Measurements from ENCODE around the gene MYADML2.
A peak's percentile ranks its signal among the peaks of the same experiment; 100 is the strongest.

MYADML2 gene

GRCh38 chr17:81967244-81967532 is 20.2 kb upstream of the MYADML2 start:
- peaks cover 17% of the 10 kb centered on the region for H3K4me1 ChIP-seq (ENCODE audit: insufficient read depth, insufficient read length)
- peaks cover 30% of the 10 kb centered on the region for H3K27me3 ChIP-seq (ENCODE audit: insufficient read depth, insufficient read length)
- TF ChIP-seq ZNF274 (IDR thresholded peaks at IDR 0.05; ENCODE audit: low read depth, low read length): no peak
- TF ChIP-seq YY1 (IDR thresholded peaks at IDR 0.05; ENCODE audit: insufficient read depth, insufficient read length): no peak
- no peak for TF ChIP-seq SUZ12 (IDR thresholded peaks at IDR 0.05; ENCODE audit: extremely low read depth, insufficient read depth, insufficient read length)
- H3K9ac ChIP-seq (ENCODE audit: insufficient read length, low read depth): peak overlapping the region; percentile 64
- no peaks in the 10 kb centered on the region for H3K36me3 ChIP-seq (ENCODE audit: insufficient read depth, insufficient read length, low read length)
- H3K4me3 ChIP-seq (ENCODE audit: insufficient read length, low read depth): no peak overlapping the region
- DNase-seq (ENCODE audit: low read depth, low spot score): no peak
- H3K9me3 ChIP-seq (ENCODE audit: insufficient read depth, low read length): 0 out of 2 replicates have a peak, but pooled peaks cover 2% of the 10 kb centered on the region

DNA sequence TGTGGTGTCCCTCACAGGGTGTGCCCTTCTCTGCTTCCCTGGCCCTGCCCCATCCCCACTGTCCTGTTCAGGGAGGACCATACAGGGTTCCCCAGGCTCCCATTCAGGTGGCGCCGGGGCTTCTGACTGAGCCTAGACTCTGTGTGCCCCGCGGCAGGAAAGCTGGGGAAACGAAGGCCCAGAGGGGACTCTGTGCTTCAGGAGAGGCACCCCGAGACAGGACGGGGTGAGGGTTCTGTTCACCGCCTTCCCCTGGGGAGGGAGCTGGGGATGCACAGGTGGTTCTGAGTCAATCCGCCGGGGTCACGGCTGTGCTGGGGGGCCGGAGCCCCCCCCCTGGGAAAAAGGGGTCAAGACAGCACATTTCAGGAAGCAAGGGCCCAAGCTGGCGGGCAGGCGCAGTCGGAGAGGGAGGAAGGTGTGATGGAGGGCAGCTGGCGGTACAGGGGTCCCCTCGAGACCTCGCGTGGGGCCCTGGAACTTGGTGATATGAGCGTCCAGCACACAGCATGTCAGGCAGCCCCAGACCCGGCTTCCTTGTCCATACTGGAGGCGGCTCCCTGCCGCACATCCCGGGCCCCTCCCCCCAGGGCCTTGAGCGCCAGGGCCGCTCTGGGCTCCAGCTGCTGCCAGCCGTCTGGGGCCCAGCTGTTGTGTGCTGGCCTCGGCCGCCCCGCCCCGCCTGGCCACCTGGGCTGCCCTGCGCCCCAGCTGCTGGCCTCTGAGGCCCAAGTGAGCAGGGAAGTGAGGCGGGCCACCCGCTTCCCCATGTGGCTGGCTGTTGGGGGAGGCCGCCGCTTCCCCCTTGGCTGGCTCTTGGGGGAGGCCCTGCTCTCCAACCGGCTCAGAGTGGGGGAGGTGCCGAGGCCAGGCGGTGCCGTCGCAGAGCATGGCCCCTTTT is 19.6 kb upstream of the MYADML2 start:
- no peak overlapping the region for H3K4me3 ChIP-seq (ENCODE audit: insufficient read length, low read depth)
- H3K4me1 ChIP-seq (ENCODE audit: insufficient read depth, insufficient read length): peaks cover 21% of the 10 kb centered on the region
- no peaks in the 10 kb centered on the region for H3K9me3 ChIP-seq (ENCODE audit: insufficient read depth, low read length)
- H3K36me3 ChIP-seq (ENCODE audit: insufficient read depth, insufficient read length, low read length): no peaks in the 10 kb centered on the region
- H3K9ac ChIP-seq (ENCODE audit: insufficient read length, low read depth): peak overlapping the region; percentile 64
- TF ChIP-seq SUZ12 (IDR thresholded peaks at IDR 0.05; ENCODE audit: extremely low read depth, insufficient read depth, insufficient read length): no peak
- TF ChIP-seq YY1 (IDR thresholded peaks at IDR 0.05; ENCODE audit: insufficient read depth, insufficient read length): no peak
- no peak for TF ChIP-seq ZNF274 (IDR thresholded peaks at IDR 0.05; ENCODE audit: low read depth, low read length)
- no peak for DNase-seq (ENCODE audit: low read depth, low spot score)
- H3K27me3 ChIP-seq (ENCODE audit: insufficient read depth, insufficient read length): peaks cover 36% of the 10 kb centered on the region

DNA sequence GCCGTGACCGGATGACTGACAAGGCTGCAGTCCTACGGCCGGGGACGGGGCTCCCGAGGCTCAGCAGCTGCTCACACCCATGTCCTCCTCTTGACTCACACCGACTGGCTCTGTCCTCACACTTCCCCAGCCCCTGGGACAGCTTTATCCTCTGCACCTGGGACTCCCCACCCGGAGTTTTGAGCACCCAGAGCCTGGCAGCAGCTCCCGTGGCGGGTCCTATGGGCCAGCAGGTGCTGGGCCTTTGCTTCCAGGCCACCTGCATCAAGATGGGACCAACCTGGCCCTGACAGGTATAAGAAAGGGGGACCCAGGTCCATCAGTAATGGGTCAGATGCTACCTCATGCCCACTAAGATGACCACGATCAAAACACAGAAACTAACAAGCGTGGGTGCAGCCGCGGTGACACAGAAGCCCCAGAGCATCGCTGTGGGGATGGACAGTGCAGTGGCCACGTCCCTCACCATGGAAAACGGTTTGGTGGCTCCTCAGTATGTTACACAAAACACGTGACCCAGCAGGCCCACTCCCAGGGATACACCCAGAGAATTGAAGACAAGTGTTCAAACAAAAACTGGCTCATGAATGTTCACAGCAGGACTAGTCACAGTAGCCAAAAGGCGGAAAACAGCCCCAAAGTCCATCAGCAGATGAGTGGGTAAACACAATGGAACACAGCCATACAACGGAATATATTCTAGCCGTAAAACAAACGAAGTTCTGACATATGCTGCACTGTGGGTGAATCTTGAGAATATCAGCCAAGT is 17.2 kb upstream of the MYADML2 start:
- no peak for DNase-seq (ENCODE audit: low read depth, low spot score)
- Histone ChIP-seq H3K27me3 (ENCODE audit: insufficient read depth, insufficient read length) (peaks cover 48% of the 10 kb centered on the region), H3K9me3 (ENCODE audit: insufficient read depth, low read length) (no peaks in the 10 kb centered on the region; the same call in 1 of the 2 replicates), H3K36me3 (ENCODE audit: insufficient read depth, insufficient read length, low read length) (no peaks in the 10 kb centered on the region), H3K4me1 (ENCODE audit: insufficient read depth, insufficient read length) (peaks cover 22% of the 10 kb centered on the region), H3K4me3 (ENCODE audit: insufficient read length, low read depth) (no peak overlapping the region), H3K9ac (ENCODE audit: insufficient read length, low read depth) (no peak overlapping the region)
- TF ChIP-seq YY1 (IDR thresholded peaks at IDR 0.05; ENCODE audit: insufficient read depth, insufficient read length) (no peak), ZNF274 (IDR thresholded peaks at IDR 0.05; ENCODE audit: low read depth, low read length) (no peak), SUZ12 (IDR thresholded peaks at IDR 0.05; ENCODE audit: extremely low read depth, insufficient read depth, insufficient read length) (no peak)

DNA sequence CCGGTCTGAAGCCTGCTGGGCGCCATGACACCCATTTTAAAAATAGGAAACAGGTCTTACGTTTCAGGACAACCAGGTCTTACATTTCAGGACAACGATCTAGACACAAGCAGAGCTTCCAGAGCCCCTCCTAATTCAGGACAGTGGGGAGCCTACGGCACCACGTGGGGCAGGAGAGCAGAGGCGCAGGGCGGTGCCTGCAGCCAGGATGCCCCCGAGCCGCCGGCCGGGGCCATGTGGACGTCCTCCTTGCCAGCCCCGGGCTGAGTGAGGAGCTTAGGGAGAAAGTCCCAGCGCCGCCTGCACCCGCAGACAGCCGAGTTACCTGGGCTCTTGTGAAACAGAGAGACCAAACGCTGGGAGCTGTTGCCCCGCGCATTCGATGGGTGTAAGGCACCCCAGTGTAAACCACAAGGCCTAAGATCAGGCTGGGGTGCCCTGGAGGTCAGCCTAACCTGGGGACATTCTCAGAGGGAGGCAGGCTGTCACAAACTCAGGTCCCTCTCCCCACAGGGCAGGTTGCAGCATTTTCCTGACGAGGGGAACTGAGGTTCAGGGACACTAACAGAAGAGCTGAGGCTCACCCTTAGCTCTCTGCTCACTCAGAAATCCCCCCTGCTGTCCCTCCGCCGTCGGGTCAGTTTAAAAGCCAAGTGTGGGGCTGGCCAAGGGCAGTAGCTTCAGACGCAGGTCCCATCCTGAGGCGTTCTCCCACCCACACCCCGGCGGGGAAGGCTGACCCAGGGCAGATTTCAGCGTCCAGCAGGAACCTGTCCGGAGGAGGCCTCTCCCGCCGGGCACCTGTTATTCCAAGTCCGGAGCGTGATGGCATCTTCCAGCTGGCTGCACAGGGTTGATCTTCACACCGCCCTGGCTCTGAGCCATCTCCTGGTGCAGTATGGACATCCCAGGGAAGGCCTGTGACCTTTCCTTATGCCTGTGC is 15.7 kb upstream of the MYADML2 start:
- Histone ChIP-seq H3K4me3 (ENCODE audit: insufficient read length, low read depth) (no peak overlapping the region), H3K27me3 (ENCODE audit: insufficient read depth, insufficient read length) (peaks cover 63% of the 10 kb centered on the region), H3K36me3 (ENCODE audit: insufficient read depth, insufficient read length, low read length) (peaks cover 14% of the 10 kb centered on the region), H3K9ac (ENCODE audit: insufficient read length, low read depth) (peak overlapping the region; percentile 64), H3K4me1 (ENCODE audit: insufficient read depth, insufficient read length) (peaks cover 29% of the 10 kb centered on the region), H3K9me3 (ENCODE audit: insufficient read depth, low read length) (peaks cover 9% of the 10 kb centered on the region; the same call in 1 of the 2 replicates)
- TF ChIP-seq SUZ12 (IDR thresholded peaks at IDR 0.05; ENCODE audit: extremely low read depth, insufficient read depth, insufficient read length) (no peak), ZNF274 (IDR thresholded peaks at IDR 0.05; ENCODE audit: low read depth, low read length) (no peak)
- no peak for DNase-seq (ENCODE audit: low read depth, low spot score)

DNA sequence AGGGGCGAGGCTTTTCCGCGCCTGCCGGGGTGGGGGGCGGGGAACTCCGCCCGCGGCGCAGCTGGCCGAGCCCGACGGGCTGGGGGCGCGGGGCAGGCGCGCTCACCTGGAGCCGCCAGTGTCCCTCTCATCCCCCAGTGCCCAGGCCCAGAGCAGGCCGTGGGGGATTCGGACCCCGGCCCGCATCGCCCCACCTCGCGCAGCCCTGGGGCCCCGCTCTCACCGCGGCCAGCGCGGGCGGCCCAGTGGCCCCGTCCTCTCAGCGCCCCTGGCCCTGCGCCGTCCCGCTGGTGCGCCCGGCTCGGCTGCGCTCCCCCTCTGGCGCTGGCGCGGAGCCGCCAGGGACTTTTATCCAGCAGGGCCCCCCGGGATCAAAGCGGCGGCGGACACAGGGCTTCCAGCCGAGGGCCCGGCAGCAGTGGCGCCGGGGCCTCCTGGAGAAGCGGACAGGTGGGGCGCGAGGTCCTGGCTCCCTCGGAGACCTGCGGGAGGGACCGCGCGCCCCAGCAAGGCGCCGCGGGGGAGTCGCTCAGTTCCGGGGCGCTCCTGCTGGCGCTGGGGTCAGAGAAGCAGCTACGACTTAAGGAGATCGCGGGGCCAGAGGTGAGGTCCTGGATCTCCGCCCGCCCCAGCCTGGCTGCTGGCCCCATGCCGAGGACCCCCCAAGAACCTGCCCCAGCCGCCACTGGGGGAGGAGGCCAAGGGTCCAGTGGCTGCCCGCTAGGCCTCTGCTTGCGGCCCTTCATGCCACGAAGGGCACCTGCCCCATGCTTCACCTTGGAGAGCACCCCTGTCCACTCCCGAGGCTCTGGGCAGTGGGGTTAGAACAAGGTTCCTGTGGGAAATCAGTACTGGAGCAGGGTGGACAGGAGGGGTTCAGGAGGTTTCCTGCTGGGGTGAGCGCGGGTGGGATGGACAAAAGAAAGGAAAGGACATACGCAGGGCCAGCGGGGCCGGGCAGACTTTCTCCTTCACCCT is 14.8 kb upstream of the MYADML2 start:
- Histone ChIP-seq H3K27me3 (ENCODE audit: insufficient read depth, insufficient read length) (peaks cover 61% of the 10 kb centered on the region), H3K4me3 (ENCODE audit: insufficient read length, low read depth) (peak overlapping the region; percentile 28), H3K9me3 (ENCODE audit: insufficient read depth, low read length) (peaks cover 9% of the 10 kb centered on the region; the same call in 1 of the 2 replicates), H3K4me1 (ENCODE audit: insufficient read depth, insufficient read length) (peaks cover 23% of the 10 kb centered on the region), H3K9ac (ENCODE audit: insufficient read length, low read depth) (peak overlapping the region; percentile 64), H3K36me3 (ENCODE audit: insufficient read depth, insufficient read length, low read length) (peaks cover 16% of the 10 kb centered on the region)
- TF ChIP-seq ZNF274 (IDR thresholded peaks at IDR 0.05; ENCODE audit: low read depth, low read length) (no peak), SUZ12 (IDR thresholded peaks at IDR 0.05; ENCODE audit: extremely low read depth, insufficient read depth, insufficient read length) (no peak), YY1 (IDR thresholded peaks at IDR 0.05; ENCODE audit: insufficient read depth, insufficient read length) (no peak)
- no peak for DNase-seq (ENCODE audit: low read depth, low spot score)

- H3K27me3 ChIP-seq (ENCODE audit: insufficient read depth, insufficient read length): peaks cover 57% of the 10 kb centered on the region
- H3K4me1 ChIP-seq (ENCODE audit: insufficient read depth, insufficient read length): peaks cover 19% of the 10 kb centered on the region
- peak within 1 kb of the TSS; percentile 54 for H3K4me3 ChIP-seq (ENCODE audit: insufficient read length, low read depth)
- no peak for DNase-seq (ENCODE audit: low read depth, low spot score)
- no peak for TF ChIP-seq SUZ12 (IDR thresholded peaks at IDR 0.05; ENCODE audit: extremely low read depth, insufficient read depth, insufficient read length)
- no peak for TF ChIP-seq YY1 (IDR thresholded peaks at IDR 0.05; ENCODE audit: insufficient read depth, insufficient read length)
- no peak for TF ChIP-seq ZNF274 (IDR thresholded peaks at IDR 0.05; ENCODE audit: low read depth, low read length)
- H3K36me3 ChIP-seq (ENCODE audit: insufficient read depth, insufficient read length, low read length): peaks cover 17% of the 10 kb centered on the region
- peak within 1 kb of the TSS; percentile 64 for H3K9ac ChIP-seq (ENCODE audit: insufficient read length, low read depth)
- H3K9me3 ChIP-seq (ENCODE audit: insufficient read depth, low read length): peaks cover 9% of the 10 kb centered on the region; the same call in 1 of the 2 replicates
These were observed 14.1 kb upstream of the MYADML2 start, which contains the start of gene NOTUM for GRCh38 chr17:81961087-81961511. NOTUM (minus strand) TSS chr17:81961187; CDS start chr17:81960909, 278 bp downstream.
